GM12878 (cell line): ENCODE results near the gene UBE3C. TPM values are rescaled to one million over a fixed set of nuclear protein-coding genes. Genes with fewer than 3 reads are reported as not detected.

Experiments used
- CBX5 ChIP-seq: sonication (generic); IDR thresholded peaks from 2 replicates; pipeline ENCODE4 v1.6.1; 2016; ENCODE audit warnings: low read depth, moderate library complexity, mild to moderate bottlenecking, inconsistent platforms
- CHD4 ChIP-seq: fragments of 200-600 bp; sonication (generic); IDR thresholded peaks from 2 replicates; pipeline ENCODE4 v1.6.1; 2016; ENCODE audit warnings: mild to moderate bottlenecking
- FOXK2 ChIP-seq: fragments of 450-650 bp; IDR thresholded peaks from 2 replicates; pipeline ENCODE4 v1.6.1; 2017; ENCODE audit warnings: mild to moderate bottlenecking, moderate library complexity
- MLLT1 ChIP-seq: fragments of 450-650 bp; IDR thresholded peaks from 2 replicates; pipeline ENCODE4 v1.6.1; 2016; ENCODE audit warnings: mild to moderate bottlenecking
- NFXL1 ChIP-seq: fragments of 450-650 bp; IDR thresholded peaks from 2 replicates; pipeline ENCODE4 v1.6.1; 2017; ENCODE audit warnings: antibody characterized with exemption, mild to moderate bottlenecking, borderline replicate concordance
- NR2F1 ChIP-seq: fragments of 450-650 bp; conservative IDR thresholded peaks from 2 replicates; pipeline ENCODE4 v1.6.1; 2017; ENCODE audit warnings: mild to moderate bottlenecking
- RAD51 ChIP-seq: fragments of 450-650 bp; IDR thresholded peaks from 2 replicates; pipeline ENCODE4 v1.6.1; 2016; ENCODE audit warnings: moderate library complexity, mild to moderate bottlenecking, inconsistent platforms
- RB1 ChIP-seq: fragments of 450-650 bp; formaldehyde crosslinking; IDR thresholded peaks from 2 replicates; pipeline ENCODE4 v1.6.1; 2017; ENCODE audit warnings: mild to moderate bottlenecking, borderline replicate concordance
- REST ChIP-seq: IDR thresholded peaks from 2 replicates; pipeline ENCODE4 v1.6.1; 2012; ENCODE audit warnings: mild to moderate bottlenecking, low read depth, low read length
- SP1 ChIP-seq: IDR thresholded peaks from one replicate; pipeline ENCODE4 v1.6.1; 2011; ENCODE audit warnings: low read depth, low read length
- ZNF217 ChIP-seq: fragments of 450-650 bp; IDR thresholded peaks from 2 replicates; pipeline ENCODE4 v1.6.1; 2017; ENCODE audit warnings: antibody characterized with exemption, mild to moderate bottlenecking
- polyA plus RNA-seq, 11 experiments: library from polyadenylated mRNA; depleted of rRNA in 4 of 11; unstranded in 6 of 11; stranded (reverse) in 5 of 11; fragments of >200 nt; fragmentation: Nextera tagmentation in 4 of 11; fragmentation: Illumina TruSeq in 1 of 11; extraction: Ambion mirVana in 4 of 11; extraction: Trizol in 1 of 11; gene quantifications; 1 replicate in 1 of 11; 2 replicates in 10 of 11; pipeline versions ENCODE4 v1.2.1 to v1.2.3, GENCODE V29; 2011 to 2016; ENCODE audit warnings: inconsistent platforms in 2 of 11, missing spikeins in 2 of 11, low read depth in 1 of 11
- total RNA-seq, 4 experiments: library from RNA; depleted of rRNA in 3 of 4; stranded (reverse); fragments of >200 nt in 3 of 4; fragmentation: Illumina TruSeq in 1 of 4; extraction: Trizol in 1 of 4; gene quantifications; 2 replicates each; pipeline versions ENCODE4 v1.2.1 to v1.2.3, GENCODE V29; 2013 to 2021

The UBE3C gene
- total and polyA plus RNA-seq, 10 of the 15 experiments (the other 5 are each of a cell fraction or from before 2014, with no cell fraction given), result 7.9 to 65.9 (median 45.2) TPM

GRCh38 chr7:157125376-157126223 is 13.1 kb upstream of the UBE3C start (continued):
- TF ChIP-seq RB1 (no peak), CBX5 (no peak), ZNF217 (no peak), NR2F1 (no peak), NFXL1 (no peak), SP1 (no peak), FOXK2 (no peak), MLLT1 (no peak), RAD51 (no peak), CHD4 (no peak), REST (no peak)
